Stomach smooth muscle (tissue), 2 donors: ENCODE data around the gene VDAC2.

ENCODE experiments used
- H3K27ac ChIP-seq: one replicate; pipeline ENCODE4 v1.7.0; 2013; ENCODE audit warnings: mild to moderate bottlenecking, low read length, inconsistent platforms
- H3K27me3 ChIP-seq, 2 donors: one replicate each; pipeline ENCODE4 v1.7.0; 2013; ENCODE audit warnings: low read length in 2 of 2; ENCODE audit not compliant: insufficient read depth in 2 of 2, control insufficient read depth in 1 of 2
- H3K36me3 ChIP-seq, 2 donors: one replicate each; pipeline ENCODE4 v1.7.0; 2013; ENCODE audit warnings: low read length in 2 of 2; ENCODE audit not compliant: control insufficient read depth in 2 of 2, insufficient read depth in 2 of 2
- H3K4me1 ChIP-seq: one replicate; pipeline ENCODE4 v1.7.0; 2013; ENCODE audit warnings: low read length; ENCODE audit not compliant: control insufficient read depth, insufficient read depth
- H3K4me3 ChIP-seq, 2 donors: one replicate each; pipeline ENCODE4 v1.7.0; 2013; ENCODE audit warnings: low read length in 2 of 2
- H3K9ac ChIP-seq, 2 donors: one replicate each; pipeline ENCODE4 v1.7.0; 2013; ENCODE audit warnings: low read length in 2 of 2, mild to moderate bottlenecking in 1 of 2
- H3K9me3 ChIP-seq, 2 donors: one replicate each; pipeline ENCODE4 v1.7.0; 2013; ENCODE audit warnings: low read length in 2 of 2; ENCODE audit not compliant: control insufficient read depth in 2 of 2
- donor health status: healthy.
- donor health status: Pancreatic carcinoma.

VDAC2 gene

DNA sequence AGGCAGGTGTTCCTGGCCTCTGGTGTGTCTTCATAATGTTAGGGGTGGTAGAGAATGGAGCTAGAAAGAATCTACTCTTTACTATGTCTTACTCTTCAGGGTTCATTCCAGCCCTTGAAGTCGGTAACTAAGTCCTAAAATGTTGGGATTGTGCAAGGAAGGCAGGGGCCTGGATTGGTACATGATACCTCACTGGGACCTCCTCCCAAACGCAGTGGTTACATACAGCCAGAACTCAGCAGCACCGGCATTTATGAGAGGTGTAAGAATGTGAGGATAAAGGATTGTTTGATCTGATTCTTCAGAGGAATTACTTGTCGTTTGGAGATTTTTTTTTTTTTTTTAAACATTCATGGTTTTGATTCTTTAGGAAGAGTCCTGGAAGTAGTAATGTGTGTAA, 18.2 kb downstream of the VDAC2 start:
- Histone ChIP-seq H3K27ac (no peak overlapping the region), H3K27me3 (no peaks in the 10 kb centered on the region), H3K9me3 (no peaks in the 10 kb centered on the region), H3K36me3 (peaks cover 20 to 32% of the 10 kb centered on the region in 2 donors), H3K9ac (no peak overlapping the region), H3K4me3 (no peak overlapping the region), H3K4me1 (peaks cover 41% of the 10 kb centered on the region)

DNA sequence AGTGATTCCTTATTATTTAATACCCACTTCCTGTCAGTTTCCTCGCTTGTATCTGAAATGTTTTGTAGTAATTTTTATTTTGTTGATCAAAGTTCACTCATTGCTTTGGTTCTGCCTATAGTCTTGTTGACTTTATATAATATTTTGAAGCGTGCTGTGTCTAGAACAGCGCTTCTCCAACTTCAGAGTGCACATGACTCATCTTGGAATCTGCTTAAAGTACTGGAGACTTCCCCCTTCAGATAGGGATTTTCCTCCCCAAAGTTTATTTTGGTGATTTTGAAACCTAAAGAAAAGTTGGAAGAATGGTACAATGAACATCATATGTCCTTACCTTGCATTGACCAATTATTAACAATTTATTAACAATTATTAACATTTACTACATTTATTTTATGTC, 19.4 kb downstream of the VDAC2 start:
- no peak overlapping the region for H3K27ac ChIP-seq
- H3K9me3 ChIP-seq = no peaks in the 10 kb centered on the region
- H3K4me3 ChIP-seq = no peak overlapping the region
- H3K4me1 ChIP-seq = peaks cover 38% of the 10 kb centered on the region
- no peak overlapping the region for H3K9ac ChIP-seq
- H3K27me3 ChIP-seq = no peaks in the 10 kb centered on the region
- peaks cover 16 to 25% of the 10 kb centered on the region in 2 donors for H3K36me3 ChIP-seq

GRCh38 chr10:75230600-75231038, 20.0 kb downstream of the VDAC2 start:
- Histone ChIP-seq H3K9ac (no peak overlapping the region), H3K4me3 (no peak overlapping the region), H3K27ac (no peak overlapping the region), H3K27me3 (no peaks in the 10 kb centered on the region), H3K9me3 (no peaks in the 10 kb centered on the region), H3K36me3 (peaks cover 16 to 24% of the 10 kb centered on the region in 2 donors), H3K4me1 (peaks cover 38% of the 10 kb centered on the region)

GRCh38 chr10:75231672-75232581, 21.3 kb downstream of the VDAC2 start:
- Histone ChIP-seq H3K4me3 (no peak overlapping the region), H3K9ac (no peak overlapping the region), H3K27ac (no peak overlapping the region), H3K27me3 (no peaks in the 10 kb centered on the region), H3K9me3 (no peaks in the 10 kb centered on the region), H3K4me1 (peaks cover 29% of the 10 kb centered on the region), H3K36me3 (peaks cover 14 to 18% of the 10 kb centered on the region in 2 donors)

GRCh38 chr10:75233444-75234016, 22.9 kb downstream of the VDAC2 start:
- peak overlapping the region in 1 of 2 donors; percentile 29 for H3K4me3 ChIP-seq
- no peaks in the 10 kb centered on the region for H3K27me3 ChIP-seq
- peaks cover 21% of the 10 kb centered on the region for H3K4me1 ChIP-seq
- H3K36me3 ChIP-seq = peaks cover 10 to 18% of the 10 kb centered on the region in 2 donors
- no peak overlapping the region for H3K9ac ChIP-seq
- peak overlapping the region; percentile 55 for H3K27ac ChIP-seq
- H3K9me3 ChIP-seq = no peaks in the 10 kb centered on the region

GRCh38 chr10:75234017-75234682, 23.6 kb downstream of the VDAC2 start:
- peaks cover 9 to 15% of the 10 kb centered on the region in 2 donors for H3K36me3 ChIP-seq
- peak overlapping the region; percentile 55 for H3K27ac ChIP-seq
- peak overlapping the region; percentile 51 for H3K9ac ChIP-seq
- no peaks in the 10 kb centered on the region for H3K9me3 ChIP-seq
- no peaks in the 10 kb centered on the region for H3K27me3 ChIP-seq
- peaks cover 21% of the 10 kb centered on the region for H3K4me1 ChIP-seq
- peak overlapping the region; percentile 69 to 83 for H3K4me3 ChIP-seq

DNA sequence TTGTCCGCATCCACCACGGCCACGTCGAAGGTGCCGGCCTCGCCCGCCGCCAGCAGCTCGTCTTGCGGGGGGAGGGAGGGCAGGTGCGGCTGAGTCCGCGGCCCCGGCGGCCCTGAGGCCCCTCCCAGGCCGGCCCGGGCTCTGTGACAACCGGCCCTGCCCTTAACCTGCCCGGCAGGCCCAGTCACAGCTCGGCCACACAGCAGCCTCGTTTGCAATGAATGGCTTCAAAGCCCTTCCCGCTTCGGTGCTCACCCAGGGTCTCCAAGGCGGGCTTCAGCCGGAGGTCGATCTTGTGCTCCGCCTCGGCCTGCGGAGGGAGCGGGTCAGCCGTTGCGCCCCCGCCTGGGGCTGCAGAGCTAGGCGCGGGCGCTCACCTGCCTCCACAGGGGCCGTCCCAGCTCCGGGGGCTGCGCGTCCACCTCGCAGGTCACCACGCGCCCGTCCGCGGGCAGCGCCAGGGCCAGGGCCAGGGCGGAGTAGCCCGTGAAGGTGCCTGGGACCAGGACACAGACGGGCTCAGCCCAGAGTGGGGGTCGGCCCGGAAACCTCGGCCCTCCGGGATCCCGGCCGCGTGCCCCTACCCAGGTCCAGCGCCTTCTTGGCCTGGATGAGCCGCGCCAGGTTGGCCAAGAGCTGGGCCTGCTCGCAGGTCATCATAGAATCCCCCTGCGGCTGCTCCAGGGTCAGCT, 24.2 kb downstream of the VDAC2 start:
- Histone ChIP-seq H3K4me1 (peaks cover 21% of the 10 kb centered on the region), H3K27ac (peak overlapping the region; percentile 55), H3K27me3 (no peaks in the 10 kb centered on the region), H3K9me3 (no peaks in the 10 kb centered on the region), H3K4me3 (peak overlapping the region; percentile 69 to 83), H3K9ac (peak overlapping the region; percentile 51 to 53), H3K36me3 (peaks cover 9 to 14% of the 10 kb centered on the region in 2 donors)

- H3K27me3 ChIP-seq = no peaks in the 10 kb centered on the region
- peak within 1 kb of the TSS; percentile 54 to 71 for H3K9ac ChIP-seq
- H3K36me3 ChIP-seq = peaks cover 9 to 11% of the 10 kb centered on the region in 2 donors
- H3K4me3 ChIP-seq = peak within 1 kb of the TSS; percentile 69 to 83
- H3K9me3 ChIP-seq = no peaks in the 10 kb centered on the region
- H3K27ac ChIP-seq = peak within 1 kb of the TSS; percentile 55
- peaks cover 21% of the 10 kb centered on the region for H3K4me1 ChIP-seq
These were observed 25.0 kb downstream of the VDAC2 start, which contains the start of gene COMTD1 for GRCh38 chr10:75235375-75236177. Gene COMTD1 (minus strand): TSS chr10:75235957. CDS start chr10:75235928, 29 bp downstream.

DNA sequence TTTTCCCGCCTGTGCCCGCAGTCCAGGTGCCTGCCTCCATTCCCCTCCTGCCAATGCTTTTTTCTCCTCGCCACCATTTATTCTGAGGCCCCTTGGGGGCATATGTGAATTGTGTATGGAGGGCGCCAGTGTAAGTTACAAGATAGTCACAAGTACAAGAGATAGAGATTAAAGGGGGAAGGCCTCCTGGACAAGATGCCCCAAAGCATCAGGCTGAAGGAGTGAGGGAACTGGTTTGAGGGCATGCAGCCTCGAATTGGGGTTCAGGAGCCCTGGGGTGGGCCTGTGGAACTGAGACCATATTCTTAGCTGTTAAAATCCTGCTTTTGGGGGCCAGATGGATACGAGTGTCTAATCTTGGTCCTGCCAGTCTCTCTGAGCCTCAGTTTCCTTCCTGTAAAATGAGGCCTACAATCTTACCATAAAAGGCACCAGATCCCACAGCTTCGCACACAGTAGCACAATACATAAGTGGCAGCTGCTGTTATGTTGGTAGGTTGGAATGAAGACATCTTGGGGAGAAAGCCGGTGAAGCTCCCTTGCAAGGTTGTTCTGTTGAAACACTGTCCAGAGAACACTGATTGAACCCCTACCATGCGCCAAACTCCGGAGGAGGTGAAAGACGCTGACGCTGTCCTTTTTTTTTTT, 25.7 kb downstream of the VDAC2 start:
- peaks cover 6 to 11% of the 10 kb centered on the region in 2 donors for H3K36me3 ChIP-seq
- peak overlapping the region; percentile 54 to 71 for H3K9ac ChIP-seq
- H3K27ac ChIP-seq = peak overlapping the region; percentile 46
- no peak overlapping the region for H3K4me3 ChIP-seq
- peaks cover 21% of the 10 kb centered on the region for H3K4me1 ChIP-seq
- no peaks in the 10 kb centered on the region for H3K27me3 ChIP-seq
- H3K9me3 ChIP-seq = no peaks in the 10 kb centered on the region
